IMR-90 (cell line): ENCODE results near the gene CD8A. TPM values are rescaled to one million over a fixed set of nuclear protein-coding genes. Genes with fewer than 3 reads are reported as not detected.

ENCODE experiments used
- ATAC-seq: fragments of 200-7000 bp; cut with Tn5 transposase; 2 replicates; pipeline ENCODE4 v1.9.1; 2020; ENCODE audit warnings: low read depth, mild to moderate bottlenecking, moderate library complexity
- BruUV-seq: library from RNA; stranded (reverse); fragments of 400-500 nt; replicated peaks from 2 replicates; lab custom pipeline; 2021; lab: Mats Ljungman, UMichigan
- CTCF ChIA-PET: fragments of 300-600 bp; formaldehyde crosslinking; extraction: SDS; loops from one replicate; lab custom pipeline; 2021; ENCODE audit warnings: antibody characterized with exemption; lab: Yijun Ruan, JAX
- POLR2A ChIA-PET: fragments of 300-600 bp; sonication (Branson Sonifier 250); formaldehyde crosslinking; loops from one replicate; lab custom pipeline; 2022; ENCODE audit warnings: antibody characterized with exemption; ENCODE audit not compliant: unreplicated experiment; lab: Charles Lee
- DNase-seq: peaks from one replicate; pipeline ENCODE4 v3.0.0; 2013
- H2AFZ ChIP-seq: replicated peaks from 2 replicates; pipeline ENCODE3; 2013; ENCODE audit warnings: low read length, mild to moderate bottlenecking; ENCODE audit not compliant: poor library complexity
- H2AK5ac ChIP-seq: 2 replicates; pipeline ENCODE4 v1.6.1; 2013; ENCODE audit warnings: low read depth, low read length, inconsistent platforms
- H2AK9ac ChIP-seq: replicated peaks from 2 replicates; pipeline ENCODE3; 2013; ENCODE audit warnings: mild to moderate bottlenecking, low read depth, low read length, moderate library complexity; ENCODE audit not compliant: poor library complexity
- H2BK120ac ChIP-seq: 2 replicates; pipeline ENCODE4 v1.6.1; 2013; ENCODE audit warnings: low read depth, low read length, inconsistent platforms
- H2BK15ac ChIP-seq: 3 replicates; pipeline ENCODE4 v1.6.1; 2013; ENCODE audit warnings: low read depth, low read length, inconsistent platforms
- H2BK20ac ChIP-seq: 2 replicates; pipeline ENCODE4 v1.6.1; 2013; ENCODE audit warnings: low read depth, mild to moderate bottlenecking, inconsistent platforms, low read length, moderate library complexity
- H2BK5ac ChIP-seq: 2 replicates; pipeline ENCODE4 v1.6.1; 2013; ENCODE audit warnings: mild to moderate bottlenecking, low read depth, low read length, inconsistent platforms; ENCODE audit not compliant: poor library complexity, severe bottlenecking
- H3K14ac ChIP-seq: replicated peaks from 2 replicates; pipeline ENCODE4 v1.6.1; 2013; ENCODE audit warnings: low read depth, low read length, inconsistent platforms
- H3K18ac ChIP-seq: 2 replicates; pipeline ENCODE4 v1.6.1; 2013; ENCODE audit warnings: low read depth, low read length, control low read depth
- H3K23ac ChIP-seq: 2 replicates; pipeline ENCODE4 v1.6.1; 2013; ENCODE audit warnings: low read depth, low read length, inconsistent platforms
- H3K27ac ChIP-seq: 2 replicates; pipeline ENCODE4 v1.5.1; 2013; ENCODE audit warnings: mild to moderate bottlenecking, control low read depth, low read length; ENCODE audit not compliant: insufficient read depth
- H3K27me3 ChIP-seq: 2 replicates; pipeline ENCODE4 v1.6.1; 2013; ENCODE audit warnings: low read length; ENCODE audit not compliant: control insufficient read depth, insufficient read depth
- H3K36me3 ChIP-seq: 2 replicates; pipeline ENCODE4 v1.6.1; 2013; ENCODE audit warnings: low read length, mixed read lengths; ENCODE audit not compliant: control insufficient read depth, insufficient read depth
- H3K4ac ChIP-seq: 2 replicates; pipeline ENCODE4 v1.6.1; 2013; ENCODE audit warnings: low read depth, low read length, inconsistent platforms
- H3K4me1 ChIP-seq: 2 replicates; pipeline ENCODE4 v1.6.1; 2013; ENCODE audit warnings: low read length, mixed read lengths; ENCODE audit not compliant: control insufficient read depth, insufficient read depth
- H3K4me2 ChIP-seq: 2 replicates; pipeline ENCODE4 v1.6.1; 2013; ENCODE audit warnings: low read depth, mild to moderate bottlenecking, control low read depth, low read length, moderate library complexity
- H3K4me3 ChIP-seq: 2 replicates; pipeline ENCODE4 v1.5.1; 2013; ENCODE audit warnings: low read depth, mild to moderate bottlenecking, control low read depth, low read length, moderate library complexity; ENCODE audit not compliant: insufficient read depth
- H3K56ac ChIP-seq: 2 replicates; pipeline ENCODE4 v1.6.1; 2013; ENCODE audit warnings: low read length, inconsistent platforms; ENCODE audit not compliant: insufficient read depth; ENCODE audit errors: extremely low read depth
- H3K79me1 ChIP-seq, 2 experiments: 2 replicates each; pipeline ENCODE4 v1.6.1; 2013; ENCODE audit warnings: low read length in 2 of 2, inconsistent platforms in 1 of 2, low read depth in 1 of 2
- H3K9ac ChIP-seq: 2 replicates; pipeline ENCODE4 v1.6.1; 2013; ENCODE audit warnings: low read depth, low read length, control low read depth
- H3K9me1 ChIP-seq: 2 replicates; pipeline ENCODE4 v1.6.1; 2013; ENCODE audit warnings: low read length, inconsistent platforms; ENCODE audit not compliant: insufficient read depth
- H3K9me3 ChIP-seq: 2 replicates; pipeline ENCODE4 v1.6.1; 2013; ENCODE audit warnings: low read length; ENCODE audit not compliant: control insufficient read depth, insufficient read depth
- H4K20me1 ChIP-seq: 2 replicates; pipeline ENCODE4 v1.6.1; 2013; ENCODE audit warnings: low read length, inconsistent platforms; ENCODE audit not compliant: insufficient read depth
- H4K5ac ChIP-seq: 2 replicates; pipeline ENCODE4 v1.6.1; 2013; ENCODE audit warnings: mild to moderate bottlenecking, low read depth, low read length, control low read depth
- H4K8ac ChIP-seq, 2 experiments: 2 replicates each; pipeline ENCODE4 v1.6.1; 2013; ENCODE audit warnings: low read depth in 2 of 2, low read length in 2 of 2, control low read depth in 1 of 2, inconsistent platforms in 1 of 2
- H4K91ac ChIP-seq: 2 replicates; pipeline ENCODE4 v1.6.1; 2013; ENCODE audit warnings: low read depth, low read length, inconsistent platforms; ENCODE audit not compliant: insufficient read depth
- CEBPB ChIP-seq: IDR thresholded peaks from 2 replicates; pipeline ENCODE4 v1.6.1; 2012; ENCODE audit warnings: low read depth, low read length, improper control_type of control experiment
- WGBS, 2 experiments: methylation state at CpG; one replicate each; pipeline versions ENCODE4 v1.1.5 to v1.1.7; 2013; ENCODE audit warnings: missing lambda C conversion rate in 2 of 2; ENCODE audit not compliant: insufficient read length in 1 of 2; ENCODE audit errors: extremely low coverage in 2 of 2; 5-methylcytosine and 5-hydroxymethylcytosine counted together
- dilution Hi-C: fragments of 300-500 bp; cut with HindIII; formaldehyde crosslinking; loops from one replicate; pipeline ENCODE4 v1.14.3; 2018; ENCODE audit warnings: low sequenced_read_pairs; ENCODE audit not compliant: unreplicated experiment
- in situ Hi-C: fragments of 300-500 bp; cut with MboI; formaldehyde crosslinking; loops from 3 replicates; pipeline ENCODE4 v1.14.3; 2019; ENCODE audit warnings: low sequenced_read_pairs, inconsistent platforms, mixed read lengths
- intact Hi-C: fragments of 100-400 bp; cut with micrococcal nuclease; formaldehyde crosslinking; loops from 2 replicates; pipeline ENCODE4 v1.10.0; 2022
- polyA plus RNA-seq, 3 experiments: library from polyadenylated mRNA; depleted of rRNA; stranded (reverse); fragments of >200 nt; gene quantifications; 2 replicates each; pipeline ENCODE4 v1.2.3, GENCODE V29; 2012; ENCODE audit warnings: low replicate concordance in 1 of 3
- total RNA-seq: library from RNA; depleted of rRNA; stranded (reverse); fragments of >200 nt; gene quantifications from 2 replicates; pipeline ENCODE4 v1.2.3, GENCODE V29; 2012

CD8A gene
- total and polyA plus RNA-seq, 2 of the 4 experiments (the other 2 are of a cell fraction), result not detected

DNA sequence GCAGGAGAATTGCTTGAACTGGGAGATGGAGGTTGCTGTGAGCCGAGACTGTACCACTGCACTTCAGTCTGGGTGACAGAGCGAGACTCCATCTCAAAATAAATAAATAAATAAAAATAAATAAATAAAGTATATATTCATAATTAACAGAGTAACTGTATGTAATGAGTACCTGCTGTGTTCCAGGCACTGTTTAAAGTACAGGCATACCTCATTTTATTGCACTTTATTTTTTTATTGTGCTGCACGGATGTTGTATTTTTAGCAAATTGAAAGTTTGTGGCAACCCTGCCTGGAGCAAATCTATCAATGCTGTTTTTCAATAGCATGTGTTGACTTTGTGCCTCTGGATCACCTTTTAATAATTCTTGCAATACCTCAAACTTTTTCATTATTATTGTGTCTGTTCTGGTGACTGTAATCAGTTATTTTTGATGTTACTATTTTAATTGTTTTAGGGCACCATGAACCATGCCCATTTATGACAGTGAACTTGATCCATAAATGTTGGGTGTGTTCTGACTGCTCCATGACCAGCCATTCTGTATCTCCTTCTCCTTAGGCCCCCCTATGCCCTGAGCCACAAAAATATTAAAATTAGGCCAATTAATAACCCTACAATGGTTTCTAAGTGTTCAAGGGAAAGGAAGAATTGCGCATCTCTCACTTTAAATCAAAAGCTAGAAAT, 27.5 kb upstream of the CD8A start:
- H2AK9ac ChIP-seq, result no peak overlapping the region
- no peaks in the 10 kb centered on the region for H3K79me1 ChIP-seq
- no peak overlapping the region for H2AK5ac ChIP-seq
- no peak overlapping the region for H4K5ac ChIP-seq
- dilution Hi-C loops, result no loop called here
- H3K27me3 ChIP-seq, result peaks cover 6% of the 10 kb centered on the region
- DNase-seq (no peak), ATAC-seq (no peak)
- no peak overlapping the region for H3K4ac ChIP-seq
- no peak overlapping the region for H2BK15ac ChIP-seq
- no peak overlapping the region for H3K9ac ChIP-seq
- H2BK5ac ChIP-seq, result no peak overlapping the region
- H3K14ac ChIP-seq, result no peak overlapping the region
- H3K27ac ChIP-seq, result no peak overlapping the region
- TF ChIP-seq CEBPB, result no peak
- no peaks in the 10 kb centered on the region for H3K36me3 ChIP-seq
- H3K9me3 ChIP-seq, result peaks cover 2% of the 10 kb centered on the region; the same call in 1 of the 2 replicates
- H2BK120ac ChIP-seq, result no peak overlapping the region
- ChIA-PET POLR2A (no interaction called here), CTCF (no interaction called here)
- H3K9me1 ChIP-seq, result no peaks in the 10 kb centered on the region
- no peak overlapping the region for H2AFZ ChIP-seq
- intact Hi-C loops, result no loop called here
- no peak overlapping the region for H3K18ac ChIP-seq
- no peak overlapping the region for H2BK20ac ChIP-seq
- H3K4me2 ChIP-seq, result no peak overlapping the region
- in situ Hi-C loops, result no loop called here
- H3K4me1 ChIP-seq, result no peaks in the 10 kb centered on the region
- no peaks in the 10 kb centered on the region for H4K20me1 ChIP-seq
- no peak overlapping the region for H4K91ac ChIP-seq
- no peak overlapping the region for H3K56ac ChIP-seq
- H3K4me3 ChIP-seq, result no peak overlapping the region
- H3K23ac ChIP-seq, result no peak overlapping the region
- WGBS, 2 experiments, result no CpG with 5 or more reads among the region's 4 CpGs
- no peak overlapping the region for H4K8ac ChIP-seq
- no TSS peak for BruUV-seq
